Putamen (tissue), 1 donor: ENCODE measurements around the gene ATP8A1.

Source experiments
- DNase-seq: peaks from one replicate; pipeline ENCODE4 v3.0.0-alpha.2; 2016; ENCODE audit warnings: low spot score

ATP8A1 gene

DNA sequence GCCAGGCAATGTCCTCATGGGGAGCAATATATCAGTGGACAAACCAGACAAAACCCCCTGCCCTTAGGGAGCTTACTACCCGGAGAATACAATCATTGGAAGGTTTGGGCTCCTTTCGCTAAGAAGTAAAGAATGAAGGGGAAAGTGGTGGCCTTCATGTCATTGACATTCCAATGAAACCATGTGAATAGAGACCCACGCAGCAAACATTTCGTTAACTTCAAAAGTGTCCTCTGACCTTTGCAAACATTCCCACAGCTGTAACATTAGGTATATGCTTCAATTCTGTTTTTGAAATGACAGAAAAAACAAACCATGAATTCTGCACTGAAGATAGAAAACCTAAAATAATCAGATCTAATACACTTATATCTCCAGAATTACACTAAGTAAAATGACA lies 7.0 kb downstream of the ATP8A1 start:
- no peak for DNase-seq

DNA sequence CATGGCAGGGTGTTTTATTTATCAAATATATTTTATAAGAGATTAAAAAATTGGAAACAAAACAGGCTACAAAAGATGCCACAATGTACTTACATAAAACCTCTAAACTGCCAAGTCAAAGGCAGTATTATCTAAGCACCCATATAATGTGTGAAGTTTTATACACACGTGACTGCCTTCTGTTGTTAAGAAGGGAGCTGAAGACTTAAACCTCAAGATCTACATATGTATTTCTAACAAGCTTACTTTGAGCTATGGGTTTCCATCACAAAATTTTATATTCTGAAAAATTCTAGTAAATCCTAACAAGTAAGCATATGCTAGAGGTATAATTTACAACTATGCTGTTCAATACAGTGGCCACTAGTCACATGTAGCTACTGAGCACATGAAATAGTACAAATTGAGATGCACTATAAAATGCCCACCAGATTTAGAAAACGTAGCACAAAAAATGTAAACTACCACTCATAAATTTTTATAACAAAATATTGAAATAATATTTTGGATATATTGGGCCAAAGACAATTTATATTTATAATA lies 9.8 kb downstream of the ATP8A1 start:
- DNase-seq: no peak

DNA sequence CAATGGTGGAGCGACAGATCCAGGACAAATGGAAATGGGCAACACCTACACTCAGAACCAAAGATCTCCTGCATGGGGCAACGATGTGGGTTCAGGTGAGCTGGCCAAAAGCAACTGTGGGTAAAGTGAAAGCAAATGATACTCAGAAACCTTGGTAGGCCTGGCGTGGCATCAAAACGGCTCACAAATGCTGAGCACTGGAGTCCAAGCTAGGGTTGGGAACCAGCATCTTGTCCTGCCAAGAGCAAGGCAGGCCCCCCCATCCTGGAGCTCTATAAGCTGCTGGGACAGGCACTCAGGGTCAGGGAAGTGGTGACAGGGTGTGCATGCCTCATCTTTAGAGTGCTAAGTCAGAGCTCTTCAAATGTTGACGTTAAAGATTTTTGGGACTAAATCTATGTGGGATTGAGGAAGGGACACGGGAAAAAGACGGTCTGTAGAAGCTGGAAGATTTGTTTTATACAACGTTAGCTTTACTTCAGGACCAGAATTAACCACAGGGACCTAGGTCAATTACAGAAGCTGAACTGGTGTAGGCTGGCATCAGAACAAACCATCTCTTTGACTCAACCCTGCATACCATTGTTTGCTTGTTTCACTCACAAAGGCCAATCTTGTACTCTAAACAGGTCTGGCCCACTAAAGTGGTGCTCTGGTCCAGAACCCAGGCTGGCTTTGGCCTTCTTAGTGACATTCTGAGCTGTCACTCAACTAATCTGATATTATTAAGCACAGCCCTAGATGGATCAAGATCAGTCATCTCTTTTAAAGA lies 10.7 kb downstream of the ATP8A1 start:
- DNase-seq: no peak

DNA sequence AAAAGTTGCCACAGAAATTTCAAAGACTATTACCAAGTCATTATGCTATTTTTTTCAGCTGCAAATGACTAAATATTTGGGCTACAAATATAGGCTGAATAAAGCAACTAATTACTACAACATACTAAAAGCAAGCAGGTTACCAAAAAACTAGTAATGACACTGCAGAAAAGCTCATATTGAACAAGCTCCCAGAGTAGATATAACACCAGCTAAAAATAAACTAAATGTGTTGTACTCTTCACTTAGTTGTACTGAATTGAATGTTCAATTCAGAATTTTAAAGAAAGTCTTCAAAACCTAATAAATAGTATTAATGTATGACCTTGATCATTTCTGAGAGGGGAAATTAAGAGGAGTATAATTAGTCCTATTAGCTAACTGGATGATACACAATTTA lies 12.0 kb downstream of the ATP8A1 start:
- DNase-seq: no peak

DNA sequence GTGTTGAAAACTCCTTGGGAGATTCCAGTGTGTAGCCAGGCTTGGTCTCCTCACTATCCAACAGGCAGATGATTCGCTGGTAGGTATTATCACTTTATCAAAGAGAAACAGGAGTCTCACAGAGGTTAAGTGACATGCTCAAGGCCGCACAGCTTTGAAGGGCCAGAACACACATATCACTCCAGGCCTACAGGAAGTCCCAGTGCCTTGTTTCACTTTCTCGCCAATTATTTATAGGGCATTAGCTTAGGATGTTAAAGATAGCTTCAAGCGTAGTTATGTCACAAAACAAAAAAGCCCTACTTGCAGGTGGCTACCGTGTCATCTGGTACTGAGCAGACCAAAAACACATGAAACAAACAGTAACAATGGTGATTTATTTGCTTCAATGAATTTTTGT lies 13.2 kb downstream of the ATP8A1 start:
- DNase-seq: no peak

DNA sequence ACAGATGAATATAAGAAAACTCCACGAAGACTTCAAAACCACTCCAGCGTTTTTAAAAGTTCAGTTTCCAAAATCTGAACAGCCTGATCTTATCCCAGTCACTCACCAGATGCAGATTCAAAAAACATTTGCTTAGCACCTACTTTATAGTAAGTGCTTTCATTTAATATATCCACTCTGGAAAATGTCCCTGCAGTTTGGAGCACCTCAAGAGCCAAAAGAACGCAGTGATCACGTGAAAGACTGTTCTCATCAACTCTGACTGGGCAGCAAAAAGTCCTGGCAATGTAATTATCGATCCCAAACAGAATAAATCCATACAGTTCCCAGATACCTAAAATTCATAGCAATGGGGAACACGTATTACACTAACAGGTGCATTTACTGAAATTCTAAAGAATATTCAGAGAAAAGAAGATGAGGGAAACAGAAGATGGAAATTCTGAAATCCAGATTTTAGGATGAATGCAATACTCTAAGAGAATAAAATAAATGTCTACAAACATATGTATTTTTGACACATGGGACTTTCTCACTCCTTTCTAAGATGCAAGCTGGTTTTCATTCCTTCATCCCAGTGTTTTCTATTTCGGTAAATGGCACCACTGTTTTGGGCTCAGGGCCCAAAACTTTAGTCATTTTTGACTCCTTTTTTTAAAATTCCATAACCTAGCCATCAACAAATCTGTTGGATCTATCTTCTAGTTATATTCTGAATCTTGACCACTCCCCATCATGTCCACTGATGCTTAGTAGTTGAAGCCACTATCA lies 13.9 kb downstream of the ATP8A1 start:
- DNase-seq: no peak

DNA sequence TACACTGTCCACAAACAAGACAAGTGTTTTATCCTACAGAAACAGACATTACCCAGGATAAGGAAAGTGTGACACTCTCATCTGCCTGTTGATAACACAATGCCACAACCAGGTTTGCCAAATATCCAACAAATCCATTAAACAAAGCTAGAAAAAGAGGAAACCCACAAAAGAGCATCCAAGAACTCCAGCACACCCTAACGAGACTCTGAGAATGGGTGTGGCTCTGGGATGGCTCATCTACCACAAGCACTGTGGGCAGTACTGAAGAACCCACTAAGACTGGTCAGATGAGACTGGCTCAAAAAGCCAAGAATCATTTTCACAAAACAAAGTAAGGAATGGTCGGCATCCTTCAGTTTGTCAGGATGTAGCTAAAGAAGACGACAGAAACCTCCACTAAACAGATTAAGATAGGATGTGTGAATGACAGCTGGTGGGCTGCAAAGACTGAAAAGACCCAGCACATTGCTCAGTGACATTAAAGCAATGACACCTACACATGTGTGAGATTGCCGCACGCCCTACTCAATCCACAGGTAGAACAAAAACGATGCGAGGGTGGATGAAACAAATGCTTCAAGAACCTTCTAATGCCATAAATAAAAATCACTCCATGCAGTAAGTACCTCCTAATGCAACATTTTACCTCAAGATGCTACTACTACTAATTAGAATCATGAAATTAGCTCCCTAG lies 14.7 kb downstream of the ATP8A1 start:
- peak; percentile 75 for DNase-seq

DNA sequence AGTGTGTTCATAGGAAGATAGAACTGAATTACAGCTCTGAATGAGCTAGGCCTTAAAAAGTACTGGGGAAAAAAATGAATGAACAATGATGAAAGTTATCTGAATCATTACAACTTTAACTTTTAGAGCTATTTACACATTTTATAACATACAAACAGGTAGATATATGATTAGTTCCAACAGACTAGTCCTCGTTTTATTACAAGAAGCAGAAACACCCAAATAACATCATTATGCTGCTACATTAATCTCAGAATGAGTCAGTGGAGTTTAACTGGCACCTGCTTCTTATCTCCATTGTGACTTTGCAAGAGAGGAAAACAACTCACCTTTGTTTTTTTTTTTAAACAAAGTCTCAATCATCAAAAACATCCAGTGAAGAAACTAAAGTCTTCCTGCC lies 15.2 kb downstream of the ATP8A1 start:
- DNase-seq: no peak

DNA sequence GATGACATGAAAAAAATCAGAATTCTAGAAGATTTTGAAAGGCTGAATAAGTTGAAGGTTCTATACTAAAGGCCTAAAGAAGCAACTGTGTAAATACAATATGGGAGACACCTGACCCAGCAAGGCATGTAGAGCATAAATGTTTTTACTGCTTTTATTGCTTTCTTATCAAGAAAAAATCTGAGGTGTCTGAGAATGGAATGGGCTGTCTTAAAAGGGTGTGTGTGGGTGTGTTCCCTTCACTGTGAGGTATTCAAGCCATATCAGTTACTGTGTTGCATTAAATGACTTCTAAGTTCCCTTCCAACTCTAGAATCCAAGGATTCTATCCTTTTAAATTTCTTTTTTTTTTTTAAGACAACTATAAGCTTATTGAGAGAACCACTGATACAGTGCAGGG lies 15.7 kb downstream of the ATP8A1 start:
- no peak for DNase-seq

DNA sequence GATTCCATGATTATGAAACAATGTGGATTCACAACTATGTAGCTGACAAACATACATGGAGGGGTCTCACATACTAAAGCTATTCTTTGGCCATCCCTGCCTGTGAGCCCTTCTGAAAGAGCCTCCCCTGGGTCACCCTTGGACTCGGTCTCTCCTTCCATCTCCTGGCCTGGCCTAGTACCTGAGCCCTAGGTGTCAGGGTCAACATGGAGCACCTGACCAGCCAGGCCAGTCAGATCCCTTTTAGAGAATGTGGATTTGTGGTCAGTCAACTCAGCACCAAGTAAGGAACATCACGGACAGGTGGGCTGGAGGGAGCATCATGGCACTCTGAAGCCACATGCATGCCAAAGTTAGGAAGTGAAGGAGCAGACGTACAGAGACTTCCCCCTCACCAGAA lies 16.3 kb downstream of the ATP8A1 start:
- no peak for DNase-seq

DNA sequence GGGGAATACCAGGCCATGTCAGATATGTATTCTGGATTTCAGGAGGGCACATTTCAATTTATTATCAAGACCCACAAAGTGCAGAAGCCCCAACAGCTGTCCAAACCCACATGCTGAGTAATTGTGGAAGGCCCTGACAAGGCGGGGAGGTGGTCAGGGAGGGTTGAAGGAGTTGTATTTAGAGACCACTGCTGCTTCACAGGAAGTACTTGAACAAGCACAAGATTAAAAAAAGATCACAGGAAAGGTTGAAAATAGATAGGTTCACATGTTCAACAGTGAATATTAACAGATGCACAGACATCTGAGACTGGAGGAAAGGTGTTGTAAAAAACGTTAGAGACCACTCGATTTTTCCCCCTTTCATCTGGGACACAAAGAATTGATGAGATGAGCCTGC lies 17.9 kb downstream of the ATP8A1 start:
- no peak for DNase-seq

DNA sequence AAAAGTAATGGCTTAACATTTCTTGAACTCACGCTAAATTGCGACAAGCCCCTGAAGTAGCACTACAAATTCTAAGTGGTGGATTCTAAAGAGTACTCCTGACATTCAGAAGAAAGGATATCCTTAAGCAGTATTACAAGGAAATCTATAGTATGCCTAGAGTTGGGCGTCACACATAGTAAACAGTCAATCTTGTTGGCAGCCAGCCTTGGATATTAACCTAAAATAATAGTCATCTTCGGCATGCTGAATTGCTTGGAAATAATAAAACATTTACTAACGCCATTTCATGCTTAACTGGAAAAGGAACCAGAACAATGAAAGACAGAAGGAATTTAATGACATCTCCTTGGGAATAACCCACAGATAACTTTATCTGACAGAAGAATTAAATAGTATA lies 18.6 kb downstream of the ATP8A1 start:
- DNase-seq: no peak

DNA sequence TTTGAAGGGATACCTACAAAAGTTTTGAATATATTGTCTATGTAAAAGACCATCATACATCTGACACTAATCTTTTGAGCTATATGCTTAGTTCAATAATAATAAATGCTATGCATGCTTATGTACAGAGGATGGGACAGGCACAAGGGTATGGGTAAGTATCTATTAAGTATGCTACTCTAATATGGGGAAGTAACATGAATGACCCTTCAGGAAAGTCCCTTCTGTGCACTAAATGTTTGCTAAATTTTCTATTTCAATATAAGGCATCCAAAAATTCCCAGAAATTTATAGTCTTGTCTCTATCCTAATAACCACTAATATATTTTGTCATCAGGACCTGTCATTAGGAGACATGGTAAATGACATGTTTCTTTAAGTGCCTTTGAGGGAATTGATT lies 19.0 kb downstream of the ATP8A1 start:
- no peak for DNase-seq

DNA sequence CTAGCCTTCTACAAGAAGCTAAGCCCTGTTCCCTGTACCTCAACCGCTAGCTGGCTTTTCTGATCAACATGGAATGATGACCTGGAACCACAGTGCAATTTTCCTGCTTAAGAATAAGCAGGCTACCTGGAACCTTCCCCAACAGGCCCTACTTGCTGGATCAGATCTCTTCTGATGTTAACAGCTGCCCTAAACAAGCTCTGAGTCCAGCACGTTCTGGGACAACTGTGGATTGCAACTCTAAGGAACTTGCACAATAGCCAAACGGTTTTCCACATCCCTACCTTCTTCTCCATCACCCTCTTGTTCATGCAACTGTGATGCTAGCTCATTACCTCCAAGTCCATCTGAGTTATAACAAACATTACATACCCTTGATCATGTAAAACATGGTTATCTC lies 19.8 kb downstream of the ATP8A1 start:
- no peak for DNase-seq

DNA sequence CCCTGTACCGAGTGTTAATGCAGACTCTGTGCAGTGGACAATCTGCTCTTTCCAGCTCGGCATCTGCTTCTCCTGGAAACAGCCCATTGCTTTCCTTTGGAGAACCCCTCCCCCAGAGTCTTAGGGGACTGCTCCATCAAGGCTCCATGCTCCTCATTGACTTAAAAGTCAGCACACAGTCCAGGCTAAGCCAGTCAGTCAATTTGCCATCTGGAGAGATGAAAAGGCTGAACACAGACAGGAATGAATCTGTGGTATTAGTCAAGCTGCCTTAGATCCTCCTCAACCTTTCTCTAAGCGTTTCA lies 20.3 kb downstream of the ATP8A1 start:
- DNase-seq: no peak

DNA sequence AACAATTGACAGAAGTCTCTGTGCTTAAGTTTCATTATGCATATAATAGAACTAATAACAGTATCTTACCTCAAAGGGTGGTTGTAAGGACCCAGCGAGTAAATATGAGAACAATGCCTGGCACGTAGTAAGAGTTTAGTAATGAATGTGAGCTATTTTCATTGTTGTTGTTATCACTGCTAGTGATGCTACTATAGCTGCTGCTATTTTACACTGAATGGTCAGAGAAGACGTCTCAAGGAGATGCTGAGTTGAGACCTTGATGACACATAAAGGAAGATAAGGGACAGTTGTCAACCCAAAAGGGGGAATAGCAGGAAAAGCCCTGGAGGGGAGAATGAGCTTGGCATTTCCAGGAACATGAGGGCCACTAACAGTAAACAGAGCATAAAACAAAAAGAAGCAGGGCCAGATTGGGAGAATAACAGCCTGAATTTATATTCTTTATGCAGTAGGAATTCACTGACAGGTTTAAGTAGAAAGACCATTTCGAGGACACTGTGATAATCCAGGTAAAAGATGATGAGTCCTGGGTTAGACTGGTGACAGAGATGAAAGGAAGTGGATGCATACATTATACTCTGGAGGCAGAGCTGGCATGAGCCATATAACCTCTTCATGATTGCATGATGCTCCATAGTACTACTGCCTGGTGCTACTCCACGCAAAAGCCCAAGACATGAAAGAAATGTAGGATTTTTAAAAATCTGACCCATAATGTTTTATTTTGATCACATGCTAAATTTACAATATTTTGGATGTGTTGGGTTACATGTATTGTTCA lies 23.1 kb downstream of the ATP8A1 start:
- DNase-seq: no peak

DNA sequence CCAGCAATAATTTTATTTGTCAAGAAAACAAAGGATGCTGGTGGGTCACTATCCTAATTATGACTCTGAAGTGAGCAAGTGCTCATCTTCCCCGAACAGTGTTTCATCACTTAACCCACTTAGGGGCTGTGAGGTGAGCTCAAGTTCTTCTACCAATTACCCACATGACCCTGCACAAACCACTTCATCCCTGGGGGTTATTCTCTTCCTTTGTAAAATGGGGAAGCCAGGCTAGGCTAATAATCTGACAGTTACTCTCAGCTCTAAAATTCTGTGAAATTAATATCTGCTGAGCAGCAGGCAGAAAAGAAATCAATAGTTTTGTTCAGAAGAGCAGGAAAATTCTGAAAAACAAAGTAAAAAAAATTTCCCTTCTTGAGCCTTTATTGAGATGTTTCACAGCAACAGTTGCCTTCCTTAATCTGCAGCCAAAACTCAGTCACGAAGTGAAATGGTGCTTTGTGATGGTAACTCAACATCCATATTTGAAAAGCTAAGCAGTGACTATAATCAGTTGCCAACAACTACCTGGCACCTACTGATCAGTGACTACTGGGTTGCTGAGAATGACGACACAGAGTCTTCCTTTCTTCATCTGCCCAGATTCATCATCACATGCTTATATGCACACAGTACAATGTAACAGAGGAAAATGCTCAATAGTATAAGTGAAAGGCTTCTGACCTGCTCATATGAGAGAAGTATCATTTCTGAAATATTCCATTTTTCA lies 24.1 kb downstream of the ATP8A1 start:
- DNase-seq: no peak

DNA sequence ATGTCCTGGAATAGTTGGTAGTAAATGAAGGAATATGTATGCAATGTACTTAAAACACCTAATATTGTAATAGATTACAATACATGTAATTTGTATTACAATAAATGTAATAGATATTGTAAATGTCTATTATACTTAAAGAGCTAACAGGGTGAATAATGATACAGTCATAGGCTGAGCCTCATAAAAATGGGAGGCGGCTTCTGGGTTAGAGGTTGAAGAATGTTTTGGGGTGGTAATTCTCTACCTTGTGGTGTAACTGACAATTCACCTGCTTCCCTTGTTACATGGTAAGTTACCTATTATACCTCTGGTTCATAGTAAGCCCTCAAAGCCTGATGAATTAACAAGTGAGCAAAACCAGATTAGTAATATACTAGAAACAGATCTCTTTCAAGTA lies 26.0 kb downstream of the ATP8A1 start:
- no peak for DNase-seq

DNA sequence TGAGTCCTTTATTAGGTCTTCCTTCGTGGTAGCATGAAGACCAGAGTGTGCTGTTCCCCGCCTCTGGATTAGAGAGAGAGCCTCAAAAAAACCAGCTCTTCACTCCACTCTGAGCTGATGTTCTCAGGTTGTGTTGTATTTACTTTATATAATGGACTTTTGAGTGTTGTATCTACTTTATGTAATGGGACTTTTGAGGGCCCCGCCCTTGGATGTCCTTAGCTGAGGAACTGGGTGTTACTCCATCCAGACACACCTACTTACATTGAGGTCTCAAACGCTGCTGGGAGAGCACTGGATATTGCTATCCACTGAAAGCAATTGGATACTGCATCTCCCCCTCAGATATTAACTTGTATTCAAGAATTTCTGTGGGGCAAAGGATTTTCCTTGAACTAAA lies 28.2 kb downstream of the ATP8A1 start:
- no peak for DNase-seq

DNA sequence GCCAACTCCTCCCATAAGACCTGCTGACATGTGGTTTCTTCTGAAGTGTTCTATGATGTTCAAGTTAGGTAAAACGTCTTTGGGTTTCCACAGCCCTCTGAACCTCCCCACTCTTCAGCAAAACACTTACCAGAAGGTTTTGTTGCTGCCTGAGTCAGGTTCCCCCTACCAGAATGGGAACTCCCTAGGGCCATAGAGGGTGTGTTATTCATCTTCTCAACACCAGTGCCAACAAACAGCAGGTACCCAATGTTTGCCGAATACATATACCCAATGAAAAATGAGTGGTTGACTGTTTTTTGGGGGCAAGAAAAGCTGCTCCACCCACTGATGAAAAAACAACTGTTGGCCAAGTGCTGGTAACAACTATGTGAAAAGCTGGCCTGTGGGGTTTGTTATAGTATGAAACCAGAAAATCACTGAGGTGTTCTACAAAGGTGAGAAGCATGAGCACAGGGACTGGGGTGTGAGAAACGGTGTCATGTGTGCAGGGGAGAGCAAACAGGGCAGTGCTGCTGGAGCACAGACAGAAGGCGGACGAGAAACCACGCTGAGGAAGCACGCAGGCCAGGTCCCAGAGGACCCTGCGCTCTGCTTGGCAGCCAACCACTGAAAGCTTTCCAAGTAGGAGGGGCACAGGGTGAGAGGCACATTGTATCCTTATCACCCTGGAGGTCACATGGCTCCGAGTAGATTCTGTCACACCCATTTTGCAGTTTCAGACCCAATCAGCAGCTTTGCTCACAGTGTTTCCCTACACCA lies 28.8 kb downstream of the ATP8A1 start:
- peak; percentile 71 for DNase-seq

DNA sequence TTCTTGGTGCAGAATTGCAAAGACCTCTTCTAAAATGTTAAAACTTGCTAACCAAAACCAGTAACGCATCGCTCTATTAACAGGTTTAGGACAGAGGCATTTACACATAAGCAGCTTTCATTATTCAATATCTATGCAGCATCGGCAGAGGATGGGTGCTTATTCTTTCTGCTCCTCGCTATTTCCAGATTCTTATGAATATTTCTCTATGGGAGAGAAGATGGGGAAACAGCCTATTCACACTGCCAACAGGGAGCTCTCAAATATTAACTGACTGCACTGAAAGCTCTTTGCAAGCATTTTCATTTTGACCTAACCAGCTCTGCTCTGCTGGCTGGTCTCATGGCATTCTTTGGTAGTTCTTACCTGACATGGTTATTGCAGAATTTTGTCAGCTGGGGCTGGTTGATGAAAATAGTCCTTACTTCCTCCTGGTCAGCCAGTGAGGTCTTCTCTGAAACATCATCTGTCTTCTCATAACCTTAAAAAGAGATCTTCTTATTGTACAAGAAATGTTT lies 30.2 kb downstream of the ATP8A1 start:
- DNase-seq: no peak
